Measurements from ENCODE around the gene CRYBG3.

The CRYBG3 gene

DNA sequence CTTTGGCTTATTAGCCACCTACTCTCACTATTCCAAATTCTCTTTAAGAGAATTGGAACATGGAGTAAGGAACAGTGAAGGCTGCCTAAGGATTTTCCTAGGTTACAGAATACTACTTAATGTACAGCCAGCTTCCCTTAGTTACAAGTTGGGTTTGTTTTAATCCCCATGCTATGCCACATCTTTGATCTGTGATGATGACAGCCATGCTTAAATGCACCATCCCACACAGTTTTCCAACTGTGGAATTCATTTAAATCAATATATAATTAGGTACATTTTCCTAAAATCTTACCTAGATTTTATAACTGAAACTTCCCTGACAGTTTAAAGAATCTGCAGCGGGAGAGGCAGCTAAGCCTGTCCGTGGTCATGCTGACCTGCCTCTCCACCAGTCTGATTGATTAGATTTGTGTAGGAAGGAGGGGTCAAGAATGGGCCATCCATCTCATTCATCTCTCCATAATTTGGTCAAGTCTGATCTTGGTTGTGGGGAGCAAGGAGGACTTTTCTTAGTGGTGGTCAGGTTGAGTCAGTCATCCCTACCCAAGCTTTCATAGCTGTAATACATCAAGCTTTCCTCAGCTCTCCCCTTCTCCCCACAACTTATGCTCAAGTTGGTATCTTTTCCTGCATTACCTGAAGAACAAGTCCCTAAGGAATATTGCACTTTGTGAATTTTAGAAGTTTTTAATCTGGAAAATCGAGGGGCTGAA lies 113.3 kb downstream of the CRYBG3 start:
- FAIRE-seq (no peak), DNase-seq (ENCODE audit: insufficient read length, low spot score) (no peak)
- TF ChIP-seq TAF1 (IDR thresholded peaks at IDR 0.05; ENCODE audit: low read depth, low read length) (no peak), POLR2A (IDR thresholded peaks at IDR 0.05; ENCODE audit: low read depth, low read length) (no peak), POU2F2 (IDR thresholded peaks at IDR 0.05; ENCODE audit: low read depth, low read length) (no peak), PAX5 (IDR thresholded peaks at IDR 0.05; ENCODE audit: insufficient read depth, low read length, severe bottlenecking) (no peak), SPI1 (IDR thresholded peaks at IDR 0.05; ENCODE audit: low read depth, low read length) (no peak), POLR2AphosphoS5 (IDR thresholded peaks at IDR 0.05; ENCODE audit: low read depth, low read length) (no peak)

DNA sequence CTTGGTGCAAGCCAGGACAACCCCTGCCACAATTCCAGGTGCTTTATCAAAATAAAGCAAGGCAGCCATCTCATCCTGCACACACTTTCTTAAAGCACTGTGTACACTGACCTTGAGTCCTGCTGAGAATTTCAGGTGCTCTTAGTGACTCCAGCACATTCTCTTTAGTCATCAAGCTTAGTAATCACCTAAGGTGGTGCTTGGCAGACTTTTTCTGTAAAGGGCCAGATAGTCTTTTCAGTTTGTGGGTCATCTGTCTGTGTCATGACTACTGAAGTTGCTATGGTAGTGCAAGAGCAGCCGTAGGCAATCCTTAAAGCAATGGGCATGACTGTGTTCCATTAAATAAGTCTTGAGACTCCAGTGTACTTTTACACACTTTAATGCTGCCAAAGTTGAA lies 114.0 kb downstream of the CRYBG3 start:
- FAIRE-seq = no peak
- TF ChIP-seq SPI1 (IDR thresholded peaks at IDR 0.05; ENCODE audit: low read depth, low read length) = no peak
- no peak for TF ChIP-seq PAX5 (IDR thresholded peaks at IDR 0.05; ENCODE audit: insufficient read depth, low read length, severe bottlenecking)
- no peak for TF ChIP-seq POLR2A (IDR thresholded peaks at IDR 0.05; ENCODE audit: low read depth, low read length)
- TF ChIP-seq POLR2AphosphoS5 (IDR thresholded peaks at IDR 0.05; ENCODE audit: low read depth, low read length) = no peak

DNA sequence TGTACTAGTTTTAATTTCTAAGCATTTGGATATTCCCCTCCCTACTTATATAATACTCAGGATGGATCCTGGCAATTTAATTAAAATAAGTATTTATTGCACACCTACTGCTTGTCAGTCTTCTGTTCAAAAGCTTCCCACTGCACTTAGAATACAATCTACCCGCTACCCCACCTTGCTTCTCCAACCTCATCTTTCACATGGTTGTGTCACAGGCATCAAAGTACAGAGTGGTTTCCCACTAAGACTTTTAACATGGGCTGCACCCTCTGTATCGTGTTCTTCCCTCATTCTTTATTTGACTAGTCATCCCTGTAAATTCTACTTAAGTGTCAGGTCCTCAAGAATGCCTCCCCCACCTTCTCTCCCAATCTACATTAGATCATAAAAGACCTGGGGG lies 115.4 kb downstream of the CRYBG3 start:
- DNase-seq (ENCODE audit: insufficient read length, low spot score) (no peak), FAIRE-seq (no peak)
- TF ChIP-seq TAF1 (IDR thresholded peaks at IDR 0.05; ENCODE audit: low read depth, low read length) = no peak
- no peak for TF ChIP-seq POLR2A (IDR thresholded peaks at IDR 0.05; ENCODE audit: low read depth, low read length)
- TF ChIP-seq POLR2AphosphoS5 (IDR thresholded peaks at IDR 0.05; ENCODE audit: low read depth, low read length) = no peak
- no peak for TF ChIP-seq SPI1 (IDR thresholded peaks at IDR 0.05; ENCODE audit: low read depth, low read length)
- no peak for TF ChIP-seq PAX5 (IDR thresholded peaks at IDR 0.05; ENCODE audit: insufficient read depth, low read length, severe bottlenecking)
- no peak for TF ChIP-seq POU2F2 (IDR thresholded peaks at IDR 0.05; ENCODE audit: low read depth, low read length)

More for the DNA sequence above, 114.0 kb downstream of the CRYBG3 start:
- no peak for DNase-seq (ENCODE audit: insufficient read length, low spot score)

DNA sequence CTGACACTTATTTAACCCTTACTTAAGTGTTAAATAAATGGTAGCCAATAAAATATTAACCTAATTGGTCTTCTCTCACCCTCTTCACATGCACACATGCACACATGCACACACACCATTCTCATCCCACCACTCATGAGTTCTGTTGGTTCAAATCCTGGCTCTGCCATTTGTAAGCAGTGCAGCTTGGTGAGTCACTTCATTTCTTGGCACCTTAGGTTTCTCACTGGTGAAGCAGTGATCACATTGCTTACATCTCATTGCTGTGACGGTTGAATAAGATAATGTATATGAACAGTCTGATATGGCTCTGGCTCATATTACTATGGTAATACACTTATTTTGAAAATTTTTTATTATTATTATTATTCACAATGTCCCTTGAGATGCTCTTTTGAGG lies 116.6 kb downstream of the CRYBG3 start:
- FAIRE-seq = peak; percentile 26

DNA sequence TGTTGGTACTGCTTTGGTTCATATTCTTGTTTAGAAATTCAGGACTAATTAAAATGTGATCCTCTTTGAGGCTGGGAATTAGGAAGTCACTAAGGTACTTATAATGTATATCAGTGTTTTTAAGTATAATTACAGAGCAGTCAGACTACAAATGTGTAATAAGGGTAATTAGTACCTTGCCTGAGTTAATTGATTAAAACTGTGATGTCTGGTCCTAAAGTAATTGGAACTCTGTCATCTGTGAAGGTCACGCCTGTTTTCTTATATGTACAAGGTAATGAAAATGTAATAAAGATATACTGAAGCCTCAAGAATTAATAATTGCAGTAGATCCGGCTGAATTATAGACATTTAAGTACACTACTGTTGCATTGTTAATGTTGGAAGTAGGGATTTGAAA lies 117.6 kb downstream of the CRYBG3 start:
- DNase-seq (ENCODE audit: insufficient read length, low spot score) = no peak
- FAIRE-seq = no peak
- TF ChIP-seq POU2F2 (IDR thresholded peaks at IDR 0.05; ENCODE audit: low read depth, low read length) (no peak), POLR2AphosphoS5 (IDR thresholded peaks at IDR 0.05; ENCODE audit: low read depth, low read length) (no peak), POLR2A (IDR thresholded peaks at IDR 0.05; ENCODE audit: low read depth, low read length) (no peak), SPI1 (IDR thresholded peaks at IDR 0.05; ENCODE audit: low read depth, low read length) (no peak), TAF1 (IDR thresholded peaks at IDR 0.05; ENCODE audit: low read depth, low read length) (no peak), PAX5 (IDR thresholded peaks at IDR 0.05; ENCODE audit: insufficient read depth, low read length, severe bottlenecking) (no peak)

More for the DNA sequence above, 116.6 kb downstream of the CRYBG3 start:
- TF ChIP-seq PAX5 (IDR thresholded peaks at IDR 0.05; ENCODE audit: insufficient read depth, low read length, severe bottlenecking) (no peak), POLR2AphosphoS5 (IDR thresholded peaks at IDR 0.05; ENCODE audit: low read depth, low read length) (no peak), POLR2A (IDR thresholded peaks at IDR 0.05; ENCODE audit: low read depth, low read length) (no peak), POU2F2 (IDR thresholded peaks at IDR 0.05; ENCODE audit: low read depth, low read length) (no peak)
- no peak for DNase-seq (ENCODE audit: insufficient read length, low spot score)

DNA sequence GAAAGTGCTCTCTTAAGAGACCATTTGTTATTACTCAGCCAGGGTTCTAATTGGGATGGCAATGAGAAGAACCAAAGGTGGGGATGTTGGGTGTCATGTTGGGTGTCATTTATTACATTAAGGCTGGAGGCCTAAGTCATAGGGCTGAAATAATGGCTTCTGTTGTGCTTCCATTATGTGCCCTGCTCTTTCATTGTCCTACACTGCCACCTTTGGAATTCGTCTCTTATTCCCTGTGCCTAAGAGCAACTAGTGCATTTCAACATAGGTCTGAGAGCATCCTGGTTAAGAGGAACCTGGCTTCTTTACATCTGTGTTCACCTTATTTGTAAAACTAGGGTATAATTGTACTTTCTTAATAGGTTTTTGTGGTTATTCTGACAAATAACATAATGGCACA lies 118.2 kb downstream of the CRYBG3 start:
- TF ChIP-seq POU2F2 (IDR thresholded peaks at IDR 0.05; ENCODE audit: low read depth, low read length) (no peak), SPI1 (IDR thresholded peaks at IDR 0.05; ENCODE audit: low read depth, low read length) (no peak), TAF1 (IDR thresholded peaks at IDR 0.05; ENCODE audit: low read depth, low read length) (no peak), POLR2A (IDR thresholded peaks at IDR 0.05; ENCODE audit: low read depth, low read length) (no peak), POLR2AphosphoS5 (IDR thresholded peaks at IDR 0.05; ENCODE audit: low read depth, low read length) (no peak), PAX5 (IDR thresholded peaks at IDR 0.05; ENCODE audit: insufficient read depth, low read length, severe bottlenecking) (no peak)
- DNase-seq (ENCODE audit: insufficient read length, low spot score) (no peak), FAIRE-seq (no peak)

DNA sequence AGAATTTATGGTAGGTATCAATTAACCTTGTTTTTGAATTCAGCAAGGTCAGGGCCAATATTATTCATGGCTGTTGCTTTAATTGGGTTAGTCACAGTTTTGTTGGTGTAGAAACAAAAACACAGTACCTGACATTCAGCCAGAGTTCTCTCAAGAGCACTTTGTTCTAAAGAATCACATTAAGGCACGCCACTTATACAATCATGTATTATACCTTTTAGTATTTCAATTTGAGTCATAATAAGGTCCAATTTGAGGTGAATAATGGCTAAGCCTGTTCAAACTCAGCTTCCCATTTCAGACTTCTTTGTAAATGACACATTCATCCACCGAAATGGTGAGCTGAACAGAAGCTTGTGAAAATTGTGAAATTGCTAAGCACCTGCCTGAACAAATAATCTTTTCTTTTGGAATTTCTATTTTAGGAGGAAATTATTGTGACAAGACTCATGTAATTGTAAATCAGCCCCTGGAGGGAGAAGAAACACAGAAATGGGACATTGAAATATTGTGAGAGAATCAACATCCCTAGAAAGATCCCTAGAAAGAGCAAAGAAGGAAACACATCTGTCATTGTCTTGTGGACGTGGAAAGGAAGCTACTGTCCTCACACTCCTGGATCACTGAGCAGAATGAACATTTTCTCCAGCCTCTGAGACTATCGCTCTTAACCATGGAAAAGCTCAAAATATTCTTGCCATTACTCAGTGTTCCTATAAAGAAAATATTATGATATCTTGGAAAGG lies 121.2 kb downstream of the CRYBG3 start:
- DNase-seq (ENCODE audit: insufficient read length, low spot score) (no peak), FAIRE-seq (no peak)

DNA sequence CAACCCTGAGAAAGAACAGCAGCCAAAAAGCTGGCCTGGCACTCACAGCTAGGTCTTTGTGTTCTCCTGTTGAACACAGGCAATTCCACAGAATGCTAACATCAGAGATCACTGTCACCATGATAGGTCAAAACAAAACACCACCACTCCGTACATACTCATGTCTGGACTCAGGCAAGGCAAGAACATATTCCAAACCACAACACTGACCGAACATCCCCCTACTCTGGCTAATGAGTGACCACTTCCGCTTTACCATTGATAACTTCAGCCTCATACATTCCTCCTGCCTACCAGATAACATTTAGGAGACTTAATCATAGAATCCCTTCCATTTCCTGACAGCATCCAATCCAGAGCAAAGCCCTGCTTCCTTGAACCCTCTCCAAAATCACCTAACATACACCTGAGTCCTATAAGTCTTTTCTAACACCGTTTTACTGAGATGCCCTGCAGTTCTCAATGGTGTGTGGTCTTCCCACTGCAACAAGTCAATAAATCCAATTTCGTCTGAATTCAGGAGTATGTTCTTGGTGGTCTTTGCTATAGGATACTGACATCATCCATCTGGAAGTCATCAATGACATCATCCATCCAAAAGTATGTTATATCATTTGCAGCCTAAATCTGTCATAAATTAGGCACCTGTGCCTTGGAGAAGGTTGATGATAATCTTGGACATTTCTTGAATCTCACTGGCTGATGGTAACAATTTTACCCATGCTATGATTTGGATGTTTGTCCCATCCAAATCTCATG lies 126.7 kb downstream of the CRYBG3 start:
- DNase-seq (ENCODE audit: insufficient read length, low spot score) (no peak), FAIRE-seq (no peak)
- TF ChIP-seq PAX5 (IDR thresholded peaks at IDR 0.05; ENCODE audit: insufficient read depth, low read length, severe bottlenecking) = no peak
- no peak for TF ChIP-seq POU2F2 (IDR thresholded peaks at IDR 0.05; ENCODE audit: low read depth, low read length)
- TF ChIP-seq POLR2AphosphoS5 (IDR thresholded peaks at IDR 0.05; ENCODE audit: low read depth, low read length) = no peak
- TF ChIP-seq TAF1 (IDR thresholded peaks at IDR 0.05; ENCODE audit: low read depth, low read length) = no peak
- no peak for TF ChIP-seq SPI1 (IDR thresholded peaks at IDR 0.05; ENCODE audit: low read depth, low read length)
- no peak for TF ChIP-seq POLR2A (IDR thresholded peaks at IDR 0.05; ENCODE audit: low read depth, low read length)

More for the DNA sequence above, 121.2 kb downstream of the CRYBG3 start:
- TF ChIP-seq SPI1 (IDR thresholded peaks at IDR 0.05; ENCODE audit: low read depth, low read length) = no peak
- no peak for TF ChIP-seq POLR2AphosphoS5 (IDR thresholded peaks at IDR 0.05; ENCODE audit: low read depth, low read length)
- TF ChIP-seq PAX5 (IDR thresholded peaks at IDR 0.05; ENCODE audit: insufficient read depth, low read length, severe bottlenecking) = no peak
- TF ChIP-seq POU2F2 (IDR thresholded peaks at IDR 0.05; ENCODE audit: low read depth, low read length) = no peak
- no peak for TF ChIP-seq TAF1 (IDR thresholded peaks at IDR 0.05; ENCODE audit: low read depth, low read length)
- no peak for TF ChIP-seq POLR2A (IDR thresholded peaks at IDR 0.05; ENCODE audit: low read depth, low read length)

DNA sequence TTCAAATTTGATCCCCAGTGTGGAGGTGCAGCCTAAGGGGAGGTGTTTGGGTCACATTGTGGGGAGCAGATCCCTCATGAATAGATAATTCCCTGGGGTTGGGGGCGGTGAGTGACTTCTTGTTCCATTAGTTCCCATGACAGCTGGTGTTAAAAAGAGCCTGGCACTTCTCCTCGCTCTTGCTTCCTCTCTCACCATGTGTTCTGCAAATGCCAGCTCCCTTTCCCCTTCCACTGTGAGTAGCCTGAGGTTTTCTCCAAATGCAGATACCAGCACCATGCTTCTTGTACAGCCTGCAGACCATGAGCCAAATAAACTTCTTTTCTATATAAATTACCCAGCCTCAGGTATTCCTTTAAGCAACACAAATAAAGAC lies 127.3 kb downstream of the CRYBG3 start:
- no peak for TF ChIP-seq POLR2A (IDR thresholded peaks at IDR 0.05; ENCODE audit: low read depth, low read length)
- DNase-seq (ENCODE audit: insufficient read length, low spot score) (no peak), FAIRE-seq (no peak)

Data from GM12891 (cell line).